RWPE1 (cell line): ENCODE data around the gene NOL8.

Experiments
- CTCF ChIA-PET: fragments of 350-600 bp; sonication (Branson Sonifier 250); formaldehyde crosslinking; extraction: SDS; loops from one replicate; lab custom pipeline; 2021; lab: Yijun Ruan, JAX
- POLR2A ChIA-PET: fragments of 400-600 bp; formaldehyde crosslinking; extraction: SDS; loops from one replicate; lab custom pipeline; 2020; ENCODE audit warnings: antibody characterized with exemption; ENCODE audit not compliant: low non-redundant PET; lab: Yijun Ruan, JAX
- DNase-seq: peaks from one replicate; pipeline ENCODE4 v3.0.0; 2012; ENCODE audit warnings: low spot score
- H3K27ac ChIP-seq: fragments of 450-650 bp; 2 replicates; pipeline ENCODE4 v1.5.1; 2017
- TF ChIP-seq, protein P1 (sequence below): fragments of 450-650 bp; conservative IDR thresholded peaks from 2 replicates; pipeline ENCODE4 v1.5.1; 2017; ENCODE audit warnings: low read depth, mild to moderate bottlenecking

The NOL8 gene

DNA sequence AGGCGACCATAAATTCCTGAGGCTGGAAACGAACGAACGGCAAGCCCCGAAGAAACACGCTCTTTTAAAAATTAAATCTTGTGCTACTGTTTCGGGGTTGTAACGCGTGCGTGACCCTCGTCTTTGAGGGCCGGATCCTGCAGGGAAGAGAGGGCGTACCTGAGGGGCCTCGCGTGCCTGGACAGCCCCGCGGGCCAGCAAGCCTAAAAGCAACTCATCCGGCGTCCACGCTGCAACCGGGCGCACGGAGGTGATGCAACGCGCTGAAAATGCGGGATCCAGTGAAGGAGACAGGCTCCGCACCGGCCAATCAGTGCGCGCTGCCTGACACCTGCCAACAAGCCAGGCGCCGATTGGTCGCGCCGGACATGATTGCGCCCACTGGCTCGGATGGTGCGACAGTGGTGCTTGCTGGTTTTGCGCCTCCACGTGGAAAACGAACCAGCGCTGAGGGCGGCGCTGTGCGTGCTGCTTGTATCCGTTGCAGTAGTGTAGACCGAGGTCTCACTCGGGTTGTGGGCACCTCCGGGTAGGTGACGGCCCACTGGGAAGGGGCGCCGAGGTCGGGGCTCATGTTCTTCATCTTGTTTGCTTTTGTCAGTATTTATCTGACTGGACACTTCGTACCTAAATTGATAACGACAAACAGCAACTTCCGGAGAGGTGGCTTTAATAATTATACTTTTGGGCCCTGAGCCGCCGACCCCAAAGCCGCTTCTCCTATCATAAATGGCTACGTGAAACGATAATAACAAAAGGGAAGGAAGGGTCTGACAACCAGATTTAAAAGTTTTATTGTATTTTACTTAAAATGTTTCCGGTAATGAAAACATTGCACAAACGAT, 31.5 kb downstream of the NOL8 start, which contains the start of gene IARS1:
Gene IARS1 (minus strand): TSS at position 246 of the 845 bp plus-strand sequence. CDS start 4,278 bp downstream, outside the sequence.
- TF ChIP-seq, protein P1, sequence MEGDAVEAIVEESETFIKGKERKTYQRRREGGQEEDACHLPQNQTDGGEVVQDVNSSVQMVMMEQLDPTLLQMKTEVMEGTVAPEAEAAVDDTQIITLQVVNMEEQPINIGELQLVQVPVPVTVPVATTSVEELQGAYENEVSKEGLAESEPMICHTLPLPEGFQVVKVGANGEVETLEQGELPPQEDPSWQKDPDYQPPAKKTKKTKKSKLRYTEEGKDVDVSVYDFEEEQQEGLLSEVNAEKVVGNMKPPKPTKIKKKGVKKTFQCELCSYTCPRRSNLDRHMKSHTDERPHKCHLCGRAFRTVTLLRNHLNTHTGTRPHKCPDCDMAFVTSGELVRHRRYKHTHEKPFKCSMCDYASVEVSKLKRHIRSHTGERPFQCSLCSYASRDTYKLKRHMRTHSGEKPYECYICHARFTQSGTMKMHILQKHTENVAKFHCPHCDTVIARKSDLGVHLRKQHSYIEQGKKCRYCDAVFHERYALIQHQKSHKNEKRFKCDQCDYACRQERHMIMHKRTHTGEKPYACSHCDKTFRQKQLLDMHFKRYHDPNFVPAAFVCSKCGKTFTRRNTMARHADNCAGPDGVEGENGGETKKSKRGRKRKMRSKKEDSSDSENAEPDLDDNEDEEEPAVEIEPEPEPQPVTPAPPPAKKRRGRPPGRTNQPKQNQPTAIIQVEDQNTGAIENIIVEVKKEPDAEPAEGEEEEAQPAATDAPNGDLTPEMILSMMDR, result peak; percentile 55
- CTCF ChIA-PET, result interaction anchor here (0.6 to 1.0 kb wide), 2 partner anchors 15 to 32 kb away, joined by 3 read pairs; partner anchors contain the start of gene CENPP
- DNase-seq, result peak; percentile 100
- POLR2A ChIA-PET, result no interaction called here
- peak within 1 kb of the TSS; percentile 84 for H3K27ac ChIP-seq

DNA sequence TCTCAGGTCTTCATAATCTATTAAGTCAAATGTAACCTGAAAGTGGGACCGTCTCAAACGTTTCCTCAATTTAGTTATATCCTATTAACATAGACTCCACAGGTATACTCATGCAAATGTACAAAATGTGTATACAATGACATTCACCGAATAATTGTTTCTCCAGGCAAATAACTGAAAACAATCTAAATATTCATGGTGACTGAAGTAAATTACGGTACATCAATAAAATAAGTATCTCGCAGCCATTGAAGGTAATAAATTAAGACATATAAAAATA, 32.1 kb downstream of the NOL8 start:
- TF ChIP-seq, protein P1, result no peak
- ChIA-PET POLR2A (no interaction called here), CTCF (no interaction called here)
- no peak for DNase-seq
- H3K27ac ChIP-seq, result peak overlapping the region; percentile 84

- ChIA-PET POLR2A (interaction anchor here (0.7 kb wide), 2 partner anchors 15 to 206 kb away, joined by 4 to 5 read pairs; no protein-coding TSS in a partner anchor), CTCF (interaction anchor here (0.7 to 1.0 kb wide), 2 partner anchors 13 to 18 kb away, joined by 3 read pairs; no protein-coding TSS in a partner anchor)
- DNase-seq, result peak; percentile 44
- peak overlapping the region; percentile 43 for H3K27ac ChIP-seq
- TF ChIP-seq, protein P1, result no peak
Measured at GRCh38 chr9:92292338-92293074, 32.6 kb downstream of the NOL8 start.

DNA sequence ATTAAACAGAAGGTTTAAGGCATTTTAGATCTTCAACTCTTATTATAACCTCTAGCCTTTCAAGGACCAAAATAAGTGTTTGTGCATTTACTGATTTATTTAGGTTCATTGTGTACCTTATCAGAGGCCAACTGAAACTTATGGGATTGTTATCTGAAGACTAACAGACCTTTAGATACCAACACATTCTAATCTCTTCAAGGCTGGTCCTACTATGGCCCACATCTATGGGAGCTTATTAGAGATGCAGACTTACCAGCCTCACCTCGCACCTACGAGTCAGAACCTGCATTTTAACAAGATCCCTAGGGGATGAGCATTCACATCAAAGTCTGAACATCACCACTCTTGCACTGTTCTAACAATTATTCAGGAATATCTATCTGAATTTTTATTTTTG, 33.6 kb downstream of the NOL8 start:
- TF ChIP-seq, protein P1, result no peak
- no peak overlapping the region for H3K27ac ChIP-seq
- POLR2A ChIA-PET, result interaction anchor here (0.6 to 0.7 kb wide), 2 partner anchors 14 to 343 kb away, joined by 5 read pairs; no protein-coding TSS in a partner anchor
- no peak for DNase-seq
- CTCF ChIA-PET, result interaction anchor here (0.6 to 1.0 kb wide), 3 partner anchors 12 to 1089 kb away, joined by 3 to 6 read pairs (median 3); no protein-coding TSS in a partner anchor

DNA sequence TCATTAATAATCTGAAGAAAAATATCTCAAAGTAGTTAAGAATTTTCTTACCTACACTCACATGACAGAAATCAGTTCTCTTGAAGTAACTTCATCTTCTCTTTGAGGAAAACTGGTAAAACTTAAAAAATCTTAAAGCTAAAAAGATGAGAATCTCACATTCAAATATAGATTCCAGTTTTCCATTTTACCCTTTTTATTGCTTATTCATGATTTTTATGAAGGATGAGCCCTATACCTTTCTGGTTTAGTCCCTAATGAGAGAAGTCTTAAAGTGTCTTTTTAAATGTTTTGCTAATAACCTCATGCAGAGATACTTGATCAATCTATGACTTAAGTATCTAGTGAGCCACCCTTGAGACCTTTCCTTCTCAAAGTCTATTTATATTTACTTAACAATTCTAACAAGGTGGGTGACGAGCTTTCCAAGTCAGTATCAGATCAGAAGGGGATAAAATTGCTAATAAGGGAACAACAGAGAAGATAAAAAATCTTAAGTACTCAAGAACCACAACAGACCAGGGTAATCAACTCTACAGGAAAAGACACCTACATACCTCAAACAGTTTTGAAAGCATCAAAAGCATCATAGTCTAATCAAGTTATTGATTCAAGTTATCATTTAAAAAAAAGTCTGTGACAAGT, 34.2 kb downstream of the NOL8 start:
- no peak for DNase-seq
- H3K27ac ChIP-seq, result no peak overlapping the region
- CTCF ChIA-PET, result interaction anchor here (0.6 kb wide), 1 partner anchor 39 kb away, joined by 5 read pairs; no protein-coding TSS in a partner anchor
- TF ChIP-seq, protein P1, result no peak
- POLR2A ChIA-PET, result no interaction called here
